GM20431 (cell line): ENCODE results near the gene VRK2.
"Not testable (repeated sequence)": the region's sequence is repeated elsewhere in the genome, so short reads cannot be mapped to it uniquely, and the experiment has no call there.

Source experiments
- in situ Hi-C: fragments of 300-500 bp; cut with MseI, MboI; formaldehyde crosslinking; loops from one replicate; pipeline ENCODE4 v1.15.0; 2020; ENCODE audit warnings: low sequenced_read_pairs; ENCODE audit not compliant: unreplicated experiment

VRK2 gene

GRCh38 chr2:58106896-58107295 is 60.3 kb downstream of the VRK2 start:
- in situ Hi-C loops: no loop called here

GRCh38 chr2:58107803-58108710 is 61.5 kb downstream of the VRK2 start:
- in situ Hi-C loops: no loop called here

- in situ Hi-C loops: no loop called here
Measured at GRCh38 chr2:58109481-58109880, 62.9 kb downstream of the VRK2 start.

- in situ Hi-C loops: no loop called here
Measured at GRCh38 chr2:58110765-58111164, 64.2 kb downstream of the VRK2 start.

- in situ Hi-C loops: not testable (repeated sequence)
Measured at GRCh38 chr2:58113563-58113962, 67.0 kb downstream of the VRK2 start.

- in situ Hi-C loops: no loop called here
Measured at GRCh38 chr2:58120626-58121229, 74.1 kb downstream of the VRK2 start.

- in situ Hi-C loops: no loop called here
Measured at GRCh38 chr2:58122040-58122439, 75.4 kb downstream of the VRK2 start.

- in situ Hi-C loops: no loop called here
Measured at GRCh38 chr2:58122540-58122939, 75.9 kb downstream of the VRK2 start.

- in situ Hi-C loops: no loop called here
Measured at GRCh38 chr2:58127111-58127510, 80.5 kb downstream of the VRK2 start.

GRCh38 chr2:58130238-58130637 is 83.6 kb downstream of the VRK2 start:
- in situ Hi-C loops: no loop called here

GRCh38 chr2:58131191-58132011 is 84.8 kb downstream of the VRK2 start:
- in situ Hi-C loops: no loop called here

- in situ Hi-C loops: no loop called here
Measured at GRCh38 chr2:58133395-58133794, 86.8 kb downstream of the VRK2 start.

- in situ Hi-C loops: no loop called here
Measured at GRCh38 chr2:58135861-58136260, 89.3 kb downstream of the VRK2 start.

GRCh38 chr2:58137221-58137620 is 90.6 kb downstream of the VRK2 start:
- in situ Hi-C loops: no loop called here

- in situ Hi-C loops: no loop called here
Measured at GRCh38 chr2:58137856-58138255, 91.2 kb downstream of the VRK2 start.

GRCh38 chr2:58138396-58139030 is 91.9 kb downstream of the VRK2 start:
- in situ Hi-C loops: no loop called here

GRCh38 chr2:58140508-58141072 is 94.0 kb downstream of the VRK2 start:
- in situ Hi-C loops: no loop called here

- in situ Hi-C loops: not testable (repeated sequence)
Measured at GRCh38 chr2:58145769-58146168, 99.2 kb downstream of the VRK2 start.

- in situ Hi-C loops: no loop called here
Measured at GRCh38 chr2:58146707-58147106, 100.1 kb downstream of the VRK2 start.
